Measurements from ENCODE around the gene PDIK1L. TPM values are rescaled to one million over a fixed set of nuclear protein-coding genes. Genes with fewer than 3 reads are reported as not detected.

The PDIK1L gene
- total and polyA plus RNA-seq, 9 of the 15 experiments (the other 6 are each of a cell fraction or from before 2014, with no cell fraction given) = 12.8 to 30.2 (median 21.5) TPM

DNA sequence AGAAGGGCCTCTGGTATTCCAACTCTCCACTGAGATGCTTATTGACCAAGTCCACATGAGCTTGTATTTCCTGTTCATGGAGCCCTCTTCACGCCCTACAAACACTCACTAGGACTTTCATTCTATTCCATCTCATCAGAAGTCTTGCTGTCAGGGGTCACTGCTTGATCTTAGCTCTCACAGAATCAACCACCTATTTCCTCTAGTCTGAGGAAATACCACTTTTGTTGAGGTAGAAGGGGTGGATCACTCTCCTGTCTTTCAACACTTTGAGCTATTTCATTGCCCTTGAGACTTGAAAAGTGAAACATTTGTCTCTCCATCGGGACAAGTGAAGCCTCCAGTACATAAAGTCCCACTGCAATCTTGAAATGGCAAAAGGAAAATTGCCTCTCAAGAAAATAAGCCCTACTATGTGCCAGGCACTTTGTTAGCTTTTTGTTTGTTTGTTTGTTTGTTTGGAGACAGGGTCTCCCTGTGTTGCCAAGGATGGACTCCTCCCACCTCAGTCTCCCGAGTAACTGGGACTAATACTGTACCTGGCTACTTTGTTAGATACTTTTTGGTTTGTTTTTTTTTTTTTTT is 27.4 kb downstream of the PDIK1L start (continued):
- TF ChIP-seq MGA (IDR thresholded peaks at IDR 0.05) = no peak; the same call in 1 of the 2 replicates
- no peak for TF ChIP-seq HSF4 (CRISPR knock-in tag; IDR thresholded peaks at IDR 0.05; ENCODE audit: borderline replicate concordance)
- no peak for TF ChIP-seq HES1 (IDR thresholded peaks at IDR 0.05; ENCODE audit: low read depth)
- no peak for TF ChIP-seq SAFB2 (IDR thresholded peaks at IDR 0.05; ENCODE audit: borderline replicate concordance, low read depth, low read length, severe bottlenecking)
- peak; percentile 13; the same call in 1 of the 2 replicates for TF ChIP-seq MECOM (CRISPR knock-in tag; IDR thresholded peaks at IDR 0.05)
- TF ChIP-seq, protein P1, sequence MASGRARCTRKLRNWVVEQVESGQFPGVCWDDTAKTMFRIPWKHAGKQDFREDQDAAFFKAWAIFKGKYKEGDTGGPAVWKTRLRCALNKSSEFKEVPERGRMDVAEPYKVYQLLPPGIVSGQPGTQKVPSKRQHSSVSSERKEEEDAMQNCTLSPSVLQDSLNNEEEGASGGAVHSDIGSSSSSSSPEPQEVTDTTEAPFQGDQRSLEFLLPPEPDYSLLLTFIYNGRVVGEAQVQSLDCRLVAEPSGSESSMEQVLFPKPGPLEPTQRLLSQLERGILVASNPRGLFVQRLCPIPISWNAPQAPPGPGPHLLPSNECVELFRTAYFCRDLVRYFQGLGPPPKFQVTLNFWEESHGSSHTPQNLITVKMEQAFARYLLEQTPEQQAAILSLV (tag; IDR thresholded peaks at IDR 0.05) = no peak
- TF ChIP-seq, protein P2, sequence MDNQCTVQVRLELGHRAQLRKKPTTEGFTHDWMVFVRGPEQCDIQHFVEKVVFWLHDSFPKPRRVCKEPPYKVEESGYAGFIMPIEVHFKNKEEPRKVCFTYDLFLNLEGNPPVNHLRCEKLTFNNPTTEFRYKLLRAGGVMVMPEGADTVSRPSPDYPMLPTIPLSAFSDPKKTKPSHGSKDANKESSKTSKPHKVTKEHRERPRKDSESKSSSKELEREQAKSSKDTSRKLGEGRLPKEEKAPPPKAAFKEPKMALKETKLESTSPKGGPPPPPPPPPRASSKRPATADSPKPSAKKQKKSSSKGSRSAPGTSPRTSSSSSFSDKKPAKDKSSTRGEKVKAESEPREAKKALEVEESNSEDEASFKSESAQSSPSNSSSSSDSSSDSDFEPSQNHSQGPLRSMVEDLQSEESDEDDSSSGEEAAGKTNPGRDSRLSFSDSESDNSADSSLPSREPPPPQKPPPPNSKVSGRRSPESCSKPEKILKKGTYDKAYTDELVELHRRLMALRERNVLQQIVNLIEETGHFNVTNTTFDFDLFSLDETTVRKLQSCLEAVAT (IDR thresholded peaks at IDR 0.05) = no peak
- no peak for TF ChIP-seq ZNF143 (CRISPR knock-in tag; IDR thresholded peaks at IDR 0.05)
